CD4-positive, alpha-beta T cell treated with Interferon gamma for 1 hour (primary cell): Measurements from ENCODE around the gene ZNF511.
A peak's percentile ranks its signal among the peaks of the same experiment; 100 is the strongest.

Experiments used
- DNase-seq: peaks from one replicate; pipeline ENCODE4 v3.0.0-alpha.2; 2020

The ZNF511 gene

GRCh38 chr10:133293810-133294119, 14.9 kb upstream of the ZNF511 start:
- DNase-seq = no peak

GRCh38 chr10:133294189-133294588, 14.5 kb upstream of the ZNF511 start:
- peak; percentile 23 for DNase-seq

GRCh38 chr10:133295426-133296320, 13.0 kb upstream of the ZNF511 start:
- no peak for DNase-seq

GRCh38 chr10:133297504-133297903, 11.2 kb upstream of the ZNF511 start:
- no peak for DNase-seq

- no peak for DNase-seq
Measured at GRCh38 chr10:133298466-133298865, 10.2 kb upstream of the ZNF511 start.

- no peak for DNase-seq
Measured at GRCh38 chr10:133299224-133299623, 9.5 kb upstream of the ZNF511 start.

- DNase-seq = no peak
Measured at GRCh38 chr10:133299738-133300137, 9.0 kb upstream of the ZNF511 start.

- DNase-seq = no peak
Measured at GRCh38 chr10:133302230-133302629, 6.5 kb upstream of the ZNF511 start.

- DNase-seq = no peak
Measured at GRCh38 chr10:133303206-133303605, 5.5 kb upstream of the ZNF511 start.

GRCh38 chr10:133306097-133306476, 2.6 kb upstream of the ZNF511 start:
- DNase-seq = no peak

GRCh38 chr10:133306941-133307379, 1.8 kb upstream of the ZNF511 start:
- no peak for DNase-seq

GRCh38 chr10:133307776-133308420, 816 bp upstream of the ZNF511 start:
- DNase-seq = peak; percentile 85

GRCh38 chr10:133309100-133309719, 496 bp downstream of the ZNF511 start:
- DNase-seq = peak; percentile 82

GRCh38 chr10:133309720-133310398, 1.1 kb downstream of the ZNF511 start:
- no peak for DNase-seq

GRCh38 chr10:133310399-133310755, 1.7 kb downstream of the ZNF511 start:
- DNase-seq = no peak

- no peak for DNase-seq
Measured at GRCh38 chr10:133310789-133311188, 2.1 kb downstream of the ZNF511 start.

GRCh38 chr10:133311570-133311969, 2.9 kb downstream of the ZNF511 start:
- no peak for DNase-seq

GRCh38 chr10:133312016-133312768, 3.5 kb downstream of the ZNF511 start:
- DNase-seq = no peak

- no peak for DNase-seq
Measured at GRCh38 chr10:133312769-133313145, 4.0 kb downstream of the ZNF511 start.

- DNase-seq = no peak
Measured at GRCh38 chr10:133313192-133313591, 4.5 kb downstream of the ZNF511 start.

- DNase-seq = no peak
Measured at GRCh38 chr10:133314911-133315310, 6.2 kb downstream of the ZNF511 start.

- DNase-seq = no peak
Measured at GRCh38 chr10:133315847-133316246, 7.1 kb downstream of the ZNF511 start.

- DNase-seq = no peak
Measured at GRCh38 chr10:133316266-133316665, 7.6 kb downstream of the ZNF511 start.
